ENCODE results near the gene EDEM3.
A peak's percentile ranks its signal among the peaks of the same experiment; 100 is the strongest.

EDEM3 gene

DNA sequence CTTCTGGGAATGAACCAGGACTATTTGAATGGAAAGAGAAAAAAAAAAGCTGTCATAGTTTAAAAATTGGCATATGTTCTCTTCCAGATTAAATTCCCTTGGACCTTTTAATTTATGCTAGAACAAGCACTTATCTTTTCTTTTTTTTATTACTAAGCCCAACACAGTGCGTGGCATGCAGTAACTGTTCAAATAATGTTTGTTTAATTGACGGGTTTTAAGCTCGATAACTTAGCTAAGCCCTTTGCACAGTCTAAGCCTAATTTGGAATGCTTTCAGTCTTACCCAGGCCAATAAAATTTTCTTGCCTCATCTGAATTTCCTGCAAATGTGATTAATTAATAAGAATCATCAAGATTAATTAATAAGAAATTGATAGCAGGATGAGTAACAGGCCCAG lies 39.3 kb upstream of the EDEM3 start:
- H3K27ac ChIP-seq = peak overlapping the region; percentile 87
- TF ChIP-seq ZFX (IDR thresholded peaks at IDR 0.05; ENCODE audit: borderline replicate concordance) = no peak
- TF ChIP-seq, protein P1, sequence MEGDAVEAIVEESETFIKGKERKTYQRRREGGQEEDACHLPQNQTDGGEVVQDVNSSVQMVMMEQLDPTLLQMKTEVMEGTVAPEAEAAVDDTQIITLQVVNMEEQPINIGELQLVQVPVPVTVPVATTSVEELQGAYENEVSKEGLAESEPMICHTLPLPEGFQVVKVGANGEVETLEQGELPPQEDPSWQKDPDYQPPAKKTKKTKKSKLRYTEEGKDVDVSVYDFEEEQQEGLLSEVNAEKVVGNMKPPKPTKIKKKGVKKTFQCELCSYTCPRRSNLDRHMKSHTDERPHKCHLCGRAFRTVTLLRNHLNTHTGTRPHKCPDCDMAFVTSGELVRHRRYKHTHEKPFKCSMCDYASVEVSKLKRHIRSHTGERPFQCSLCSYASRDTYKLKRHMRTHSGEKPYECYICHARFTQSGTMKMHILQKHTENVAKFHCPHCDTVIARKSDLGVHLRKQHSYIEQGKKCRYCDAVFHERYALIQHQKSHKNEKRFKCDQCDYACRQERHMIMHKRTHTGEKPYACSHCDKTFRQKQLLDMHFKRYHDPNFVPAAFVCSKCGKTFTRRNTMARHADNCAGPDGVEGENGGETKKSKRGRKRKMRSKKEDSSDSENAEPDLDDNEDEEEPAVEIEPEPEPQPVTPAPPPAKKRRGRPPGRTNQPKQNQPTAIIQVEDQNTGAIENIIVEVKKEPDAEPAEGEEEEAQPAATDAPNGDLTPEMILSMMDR (IDR thresholded peaks at IDR 0.05) = no peak

- no peak for TF ChIP-seq ZFX (IDR thresholded peaks at IDR 0.05; ENCODE audit: borderline replicate concordance)
- TF ChIP-seq, protein P1 (IDR thresholded peaks at IDR 0.05) = no peak
- H3K27ac ChIP-seq = peak overlapping the region; percentile 87
Measured at GRCh38 chr1:184792450-184792969, 37.9 kb upstream of the EDEM3 start.

GRCh38 chr1:184791550-184791900 lies 36.9 kb upstream of the EDEM3 start:
- H3K27ac ChIP-seq = peak overlapping the region; percentile 87
- TF ChIP-seq ZFX (IDR thresholded peaks at IDR 0.05; ENCODE audit: borderline replicate concordance) = no peak
- TF ChIP-seq, protein P1 (IDR thresholded peaks at IDR 0.05) = no peak

DNA sequence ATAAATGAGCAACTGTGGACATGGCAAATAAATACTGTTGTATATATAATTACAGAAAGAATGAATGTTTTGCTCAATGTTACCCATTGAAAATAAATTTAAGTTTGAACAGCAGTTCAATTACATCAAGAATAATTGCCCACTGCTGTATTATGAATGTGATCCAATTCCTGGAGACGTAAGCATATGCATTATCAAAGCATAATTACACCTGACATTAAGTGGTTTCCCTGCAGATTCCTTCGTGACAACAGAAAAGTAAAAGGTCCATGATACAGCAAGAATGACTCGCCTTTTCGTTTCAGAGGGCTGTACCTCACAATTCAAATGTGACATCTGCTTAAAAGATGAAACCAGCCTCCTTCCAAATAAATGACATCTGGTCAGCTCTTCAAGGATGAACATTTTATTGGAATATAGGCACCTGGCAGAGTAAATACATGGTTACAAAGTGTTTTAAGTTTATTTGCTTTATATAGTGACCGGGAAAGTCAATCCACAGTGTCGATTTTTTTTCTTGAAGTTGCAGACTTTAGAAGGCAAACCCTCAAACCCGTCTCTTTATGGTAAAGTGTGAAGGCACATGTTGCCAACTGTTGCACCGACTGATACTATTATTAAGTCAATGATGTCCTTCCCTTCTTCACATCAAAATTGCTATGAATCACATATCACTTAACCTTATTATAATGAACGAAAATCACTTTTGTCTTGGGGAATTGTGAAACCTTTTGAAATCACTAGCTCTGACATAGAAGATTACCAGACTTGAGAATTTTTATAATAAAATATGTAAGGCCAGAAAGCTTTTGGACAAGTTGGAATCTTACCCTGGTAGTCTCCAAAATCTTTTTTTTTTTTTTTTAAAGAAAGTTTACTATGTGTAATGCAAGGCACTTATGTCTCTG lies 36.2 kb upstream of the EDEM3 start:
- no peak for TF ChIP-seq ZFX (IDR thresholded peaks at IDR 0.05; ENCODE audit: borderline replicate concordance)
- TF ChIP-seq, protein P1 (IDR thresholded peaks at IDR 0.05) = no peak
- H3K27ac ChIP-seq = peak overlapping the region; percentile 87

DNA sequence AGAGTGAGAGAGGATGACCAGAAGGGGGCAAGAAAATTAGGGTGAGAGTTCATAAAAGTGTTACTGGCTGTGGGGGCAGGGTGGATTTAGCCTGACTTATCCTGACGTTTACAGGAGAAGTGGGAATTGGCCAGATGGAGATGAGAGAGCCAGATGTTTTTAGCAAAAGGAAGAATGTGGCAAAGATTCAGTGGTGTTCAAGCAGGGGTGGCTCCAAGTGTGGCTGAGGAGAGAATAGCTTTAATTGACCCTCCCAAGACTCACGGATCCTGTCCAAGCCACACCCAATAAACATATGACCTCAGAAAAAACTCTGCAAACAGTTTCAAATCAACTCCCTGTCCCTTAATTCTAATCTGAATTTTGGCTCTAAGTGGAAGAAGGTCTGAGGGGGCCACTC lies 35.2 kb upstream of the EDEM3 start:
- H3K27ac ChIP-seq = peak overlapping the region; percentile 87
- TF ChIP-seq ZFX (IDR thresholded peaks at IDR 0.05; ENCODE audit: borderline replicate concordance) = no peak
- TF ChIP-seq, protein P1 (IDR thresholded peaks at IDR 0.05) = no peak

GRCh38 chr1:184788970-184789369 lies 34.3 kb upstream of the EDEM3 start:
- no peak overlapping the region; the same call in 1 of the 2 replicates for H3K27ac ChIP-seq

More at GRCh38 chr1:184788970-184789369, 34.3 kb upstream of the EDEM3 start:
- no peak for TF ChIP-seq ZFX (IDR thresholded peaks at IDR 0.05; ENCODE audit: borderline replicate concordance)
- TF ChIP-seq, protein P1 (IDR thresholded peaks at IDR 0.05) = no peak
